Measurements from ENCODE around the gene GZMM. TPM values are rescaled to one million over a fixed set of nuclear protein-coding genes. Genes with fewer than 3 reads are reported as not detected.

GZMM gene
- total RNA-seq, 1 donor from 2014 or later = not detected

- Histone ChIP-seq H3K79me2 (ENCODE audit: low read depth) (no peaks in the 10 kb centered on the region), H4K20me1 (ENCODE audit: low read depth) (peaks cover 16% of the 10 kb centered on the region), H3K27ac (no peak overlapping the region), H3K4me3 (no peak overlapping the region), H2AFZ (replicated peaks) (no peak overlapping the region), H3K27me3 (no peaks in the 10 kb centered on the region), H3K9me3 (ENCODE audit: low read depth) (no peaks in the 10 kb centered on the region), H3K9ac (no peak overlapping the region), H3K36me3 (no peaks in the 10 kb centered on the region), H3F3A (ENCODE audit: low read depth) (peaks cover 45% of the 10 kb centered on the region), H3K4me1 (peaks cover 17% of the 10 kb centered on the region), H3K4me2 (no peak overlapping the region)
- no peaks in the 10 kb centered on the region for H3K9me3 Mint-ChIP-seq
- peaks cover 42% of the 10 kb centered on the region for H3K4me1 Mint-ChIP-seq
- DNase-seq (ENCODE audit: low spot score) = no peak
- peaks cover 14% of the 10 kb centered on the region for H3K36me3 Mint-ChIP-seq
- H3K4me3 Mint-ChIP-seq = peak overlapping the region; percentile 26
- H3K27me3 Mint-ChIP-seq (ENCODE audit: insufficient read depth, low read depth) = peaks cover 14% of the 10 kb centered on the region
- TF ChIP-seq EZH2 (IDR thresholded peaks at IDR 0.05) = no peak
- TF ChIP-seq, protein P1, sequence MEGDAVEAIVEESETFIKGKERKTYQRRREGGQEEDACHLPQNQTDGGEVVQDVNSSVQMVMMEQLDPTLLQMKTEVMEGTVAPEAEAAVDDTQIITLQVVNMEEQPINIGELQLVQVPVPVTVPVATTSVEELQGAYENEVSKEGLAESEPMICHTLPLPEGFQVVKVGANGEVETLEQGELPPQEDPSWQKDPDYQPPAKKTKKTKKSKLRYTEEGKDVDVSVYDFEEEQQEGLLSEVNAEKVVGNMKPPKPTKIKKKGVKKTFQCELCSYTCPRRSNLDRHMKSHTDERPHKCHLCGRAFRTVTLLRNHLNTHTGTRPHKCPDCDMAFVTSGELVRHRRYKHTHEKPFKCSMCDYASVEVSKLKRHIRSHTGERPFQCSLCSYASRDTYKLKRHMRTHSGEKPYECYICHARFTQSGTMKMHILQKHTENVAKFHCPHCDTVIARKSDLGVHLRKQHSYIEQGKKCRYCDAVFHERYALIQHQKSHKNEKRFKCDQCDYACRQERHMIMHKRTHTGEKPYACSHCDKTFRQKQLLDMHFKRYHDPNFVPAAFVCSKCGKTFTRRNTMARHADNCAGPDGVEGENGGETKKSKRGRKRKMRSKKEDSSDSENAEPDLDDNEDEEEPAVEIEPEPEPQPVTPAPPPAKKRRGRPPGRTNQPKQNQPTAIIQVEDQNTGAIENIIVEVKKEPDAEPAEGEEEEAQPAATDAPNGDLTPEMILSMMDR (IDR thresholded peaks at IDR 0.05) = no peak
- TF ChIP-seq EZH2phosphoT487 (IDR thresholded peaks at IDR 0.05) = no peak
- no peak overlapping the region for H3K27ac Mint-ChIP-seq
Measured at GRCh38 chr19:513368-514165, 30.3 kb upstream of the GZMM start.

- Histone ChIP-seq H3K4me3 (no peak overlapping the region), H4K20me1 (ENCODE audit: low read depth) (peaks cover 16% of the 10 kb centered on the region), H3K79me2 (ENCODE audit: low read depth) (no peaks in the 10 kb centered on the region), H3K4me2 (no peak overlapping the region), H2AFZ (replicated peaks) (no peak overlapping the region), H3K4me1 (peaks cover 17% of the 10 kb centered on the region), H3K27me3 (peaks cover under 1% of the 10 kb centered on the region), H3K36me3 (no peaks in the 10 kb centered on the region), H3K9ac (no peak overlapping the region), H3F3A (ENCODE audit: low read depth) (peaks cover 45% of the 10 kb centered on the region), H3K9me3 (ENCODE audit: low read depth) (no peaks in the 10 kb centered on the region), H3K27ac (no peak overlapping the region)
- Mint-ChIP-seq H3K4me1 (peaks cover 38% of the 10 kb centered on the region), H3K27me3 (ENCODE audit: insufficient read depth, low read depth) (peaks cover 14% of the 10 kb centered on the region), H3K27ac (no peak overlapping the region), H3K36me3 (peaks cover 9% of the 10 kb centered on the region), H3K9me3 (no peaks in the 10 kb centered on the region), H3K4me3 (peak overlapping the region; percentile 30)
- no peak for DNase-seq (ENCODE audit: low spot score)
- no peak for TF ChIP-seq EZH2phosphoT487 (IDR thresholded peaks at IDR 0.05)
- TF ChIP-seq, protein P1 (IDR thresholded peaks at IDR 0.05) = no peak
- TF ChIP-seq EZH2 (IDR thresholded peaks at IDR 0.05) = no peak
Measured at GRCh38 chr19:514166-514663, 29.6 kb upstream of the GZMM start.

DNA sequence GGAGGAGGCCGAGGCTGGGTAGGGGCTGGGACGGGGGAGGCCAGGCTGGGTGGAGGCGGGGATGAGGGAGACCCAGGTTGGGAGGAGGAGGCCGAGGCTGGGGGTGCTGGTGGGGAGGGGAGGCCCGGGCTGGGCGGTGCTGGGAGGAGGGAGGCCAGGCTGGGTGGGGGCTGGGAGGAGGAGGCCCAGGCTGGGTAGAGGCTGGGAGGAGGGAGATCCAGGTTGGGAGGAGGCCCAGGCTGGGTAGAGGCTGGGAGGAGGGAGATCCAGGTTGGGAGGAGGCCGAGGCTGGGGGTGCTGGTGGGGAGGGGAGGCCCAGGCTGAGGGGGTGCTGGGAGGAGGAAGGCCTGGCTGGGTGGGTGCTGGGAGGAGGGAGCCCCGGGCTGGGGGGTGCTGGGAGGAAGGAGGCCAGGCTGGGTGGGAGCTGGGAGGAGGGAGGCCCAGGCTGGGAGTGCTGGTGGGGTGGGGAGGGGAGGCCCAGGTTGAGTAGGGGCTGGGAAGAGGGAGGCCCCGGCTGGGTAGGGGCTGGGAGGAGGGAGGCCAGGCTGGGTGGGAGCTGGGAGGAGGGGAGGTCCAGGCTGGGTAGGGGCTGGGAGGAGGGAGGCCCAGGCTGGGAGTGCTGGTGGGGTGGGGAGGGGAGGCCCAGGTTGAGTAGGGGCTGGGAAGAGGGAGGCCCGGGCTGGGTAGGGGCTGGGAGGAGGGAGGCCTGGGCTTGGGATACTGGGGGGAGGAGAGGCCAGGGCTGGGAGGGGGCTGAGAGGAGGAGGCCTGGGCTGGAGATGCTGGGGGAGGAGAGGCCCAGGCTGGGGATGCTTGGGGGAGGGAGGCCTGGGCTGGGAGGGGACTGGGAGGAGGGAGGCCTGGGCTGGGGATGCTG, 25.9 kb upstream of the GZMM start:
- Histone ChIP-seq H3K79me2 (ENCODE audit: low read depth) (no peaks in the 10 kb centered on the region), H3K4me2 (no peak overlapping the region), H3K9me3 (ENCODE audit: low read depth) (no peaks in the 10 kb centered on the region), H3K4me3 (no peak overlapping the region), H2AFZ (replicated peaks) (no peak overlapping the region), H3K27me3 (peaks cover 11% of the 10 kb centered on the region), H3K4me1 (peaks cover 3% of the 10 kb centered on the region), H3F3A (ENCODE audit: low read depth) (peaks cover 24% of the 10 kb centered on the region), H3K36me3 (no peaks in the 10 kb centered on the region), H4K20me1 (ENCODE audit: low read depth) (no peaks in the 10 kb centered on the region), H3K9ac (no peak overlapping the region), H3K27ac (no peak overlapping the region)
- peak overlapping the region; percentile 21 for H3K4me3 Mint-ChIP-seq
- peaks cover 12% of the 10 kb centered on the region for H3K27me3 Mint-ChIP-seq (ENCODE audit: insufficient read depth, low read depth)
- peak; percentile 68 for DNase-seq (ENCODE audit: low spot score)
- no peak overlapping the region for H3K27ac Mint-ChIP-seq
- H3K36me3 Mint-ChIP-seq = peaks cover 12% of the 10 kb centered on the region
- TF ChIP-seq EZH2phosphoT487 (IDR thresholded peaks at IDR 0.05) (no peak), EZH2 (IDR thresholded peaks at IDR 0.05) (no peak)
- TF ChIP-seq, protein P1 (IDR thresholded peaks at IDR 0.05) = no peak
- H3K4me1 Mint-ChIP-seq = peaks cover 25% of the 10 kb centered on the region
- no peaks in the 10 kb centered on the region for H3K9me3 Mint-ChIP-seq

All from neural progenitor cell (in vitro differentiated cells).